Measurements from ENCODE around the gene KCNG4. TPM values are rescaled to one million over a fixed set of nuclear protein-coding genes. Genes with fewer than 3 reads are reported as not detected.

The KCNG4 gene
- total RNA-seq, 3 donors from 2014 or later = not detected

GRCh38 chr16:84247331-84247730 lies 7.5 kb upstream of the KCNG4 start:
- no peak for TF ChIP-seq CTCF (IDR thresholded peaks at IDR 0.05)
- ATAC-seq (no peak), DNase-seq (no peak)
- H3K36me3 ChIP-seq (ENCODE audit: low read depth) = no peaks in the 10 kb centered on the region
- H3K4me3 ChIP-seq = no peak overlapping the region
- H3K9me3 ChIP-seq = no peaks in the 10 kb centered on the region
- H3K4me1 ChIP-seq (ENCODE audit: low read depth) = no peaks in the 10 kb centered on the region
- intact Hi-C loops (cut with DNase I, micrococcal nuclease) = no loop called here

GRCh38 chr16:84246679-84247077 lies 6.9 kb upstream of the KCNG4 start:
- no peak for DNase-seq
- ATAC-seq = no peak
- Histone ChIP-seq H3K4me3 (no peak overlapping the region), H3K4me1 (ENCODE audit: low read depth) (no peaks in the 10 kb centered on the region), H3K36me3 (ENCODE audit: low read depth) (no peaks in the 10 kb centered on the region), H3K9me3 (no peaks in the 10 kb centered on the region)
- intact Hi-C loops (cut with DNase I, micrococcal nuclease) = no loop called here
- TF ChIP-seq CTCF (IDR thresholded peaks at IDR 0.05) = no peak

- intact Hi-C loops (cut with DNase I, micrococcal nuclease) = no loop called here
- no peak for DNase-seq
- H3K4me1 ChIP-seq (ENCODE audit: low read depth) = no peaks in the 10 kb centered on the region
- no peaks in the 10 kb centered on the region for H3K36me3 ChIP-seq (ENCODE audit: low read depth)
- no peak overlapping the region for H3K4me3 ChIP-seq
- ATAC-seq = no peak
- no peaks in the 10 kb centered on the region for H3K9me3 ChIP-seq
- no peak for TF ChIP-seq CTCF (IDR thresholded peaks at IDR 0.05)
These were observed 6.3 kb upstream of the KCNG4 start for GRCh38 chr16:84245956-84246678.

- intact Hi-C loops (cut with DNase I, micrococcal nuclease) = no loop called here
- ATAC-seq = no peak
- TF ChIP-seq CTCF (IDR thresholded peaks at IDR 0.05) = no peak
- no peak for DNase-seq
- Histone ChIP-seq H3K9me3 (no peaks in the 10 kb centered on the region), H3K36me3 (ENCODE audit: low read depth) (no peaks in the 10 kb centered on the region), H3K4me1 (ENCODE audit: low read depth) (no peaks in the 10 kb centered on the region), H3K4me3 (no peak overlapping the region)
These were observed 4.9 kb upstream of the KCNG4 start for GRCh38 chr16:84244728-84245127.

GRCh38 chr16:84243732-84244131 lies 3.9 kb upstream of the KCNG4 start:
- intact Hi-C loops (cut with DNase I, micrococcal nuclease) = no loop called here
- TF ChIP-seq CTCF (IDR thresholded peaks at IDR 0.05) = no peak
- Histone ChIP-seq H3K9me3 (no peaks in the 10 kb centered on the region), H3K36me3 (ENCODE audit: low read depth) (no peaks in the 10 kb centered on the region), H3K4me1 (ENCODE audit: low read depth) (no peaks in the 10 kb centered on the region), H3K4me3 (no peak overlapping the region)
- DNase-seq (no peak), ATAC-seq (no peak)

- Histone ChIP-seq H3K36me3 (ENCODE audit: low read depth) (no peaks in the 10 kb centered on the region), H3K4me3 (no peak overlapping the region), H3K9me3 (no peaks in the 10 kb centered on the region), H3K4me1 (ENCODE audit: low read depth) (no peaks in the 10 kb centered on the region)
- TF ChIP-seq CTCF (IDR thresholded peaks at IDR 0.05) = no peak
- ATAC-seq (no peak), DNase-seq (no peak)
- intact Hi-C loops (cut with DNase I, micrococcal nuclease) = no loop called here
These were observed 3.0 kb upstream of the KCNG4 start for GRCh38 chr16:84242839-84243238.

All from mucosa of descending colon (tissue), 3 donors.